ENCODE data around the gene SLC43A2.

The SLC43A2 gene

GRCh38 chr17:1562176-1562643 is 66.4 kb downstream of the SLC43A2 start:
- no peak for DNase-seq

- no peak for DNase-seq
Measured at GRCh38 chr17:1561420-1562175, 67.0 kb downstream of the SLC43A2 start.

- DNase-seq: no peak
Measured at GRCh38 chr17:1560858-1561355, 67.7 kb downstream of the SLC43A2 start.

- DNase-seq: no peak
Measured at GRCh38 chr17:1560101-1560857, 68.4 kb downstream of the SLC43A2 start.

- no peak for DNase-seq
Measured at GRCh38 chr17:1559047-1560043, 69.3 kb downstream of the SLC43A2 start.

GRCh38 chr17:1558401-1558800 is 70.2 kb downstream of the SLC43A2 start:
- DNase-seq: no peak

GRCh38 chr17:1557355-1558095 is 71.1 kb downstream of the SLC43A2 start:
- peak in 1 of 2 donors; percentile 27 for DNase-seq

- DNase-seq: peak; percentile 81 to 94
Measured at GRCh38 chr17:1555651-1556471, 72.8 kb downstream of the SLC43A2 start.

- DNase-seq: no peak
Measured at GRCh38 chr17:1554751-1555540, 73.7 kb downstream of the SLC43A2 start.

GRCh38 chr17:1553354-1554266 is 75.0 kb downstream of the SLC43A2 start:
- no peak for DNase-seq

GRCh38 chr17:1552932-1553331 is 75.7 kb downstream of the SLC43A2 start:
- DNase-seq: no peak

- DNase-seq: no peak
Measured at GRCh38 chr17:1551741-1552140, 76.9 kb downstream of the SLC43A2 start.

- DNase-seq: no peak
Measured at GRCh38 chr17:1548032-1548431, 80.6 kb downstream of the SLC43A2 start.

GRCh38 chr17:1546292-1546922 is 82.2 kb downstream of the SLC43A2 start:
- no peak for DNase-seq

- no peak for DNase-seq
Measured at GRCh38 chr17:1545618-1546017, 83.0 kb downstream of the SLC43A2 start.

- DNase-seq: no peak
Measured at GRCh38 chr17:1542316-1542715, 86.3 kb downstream of the SLC43A2 start.

- DNase-seq: no peak
Measured at GRCh38 chr17:1541367-1541904, 87.2 kb downstream of the SLC43A2 start.

GRCh38 chr17:1539811-1540210 is 88.8 kb downstream of the SLC43A2 start:
- no peak for DNase-seq

Measured in inflammatory macrophage (primary cell).